GM23248 (cell line): ENCODE results near the gene CSTF1. TPM values are rescaled to one million over a fixed set of nuclear protein-coding genes. Genes with fewer than 3 reads are reported as not detected.

Experiments
- DNase-seq: peaks from one replicate; pipeline ENCODE4 v3.0.0-alpha.2; 2015
- H2AFZ ChIP-seq: fragments of 200-600 bp; sonication (generic); 2 replicates; pipeline ENCODE4 v1.6.1; 2016; ENCODE audit warnings: antibody characterized with exemption
- H3F3A ChIP-seq: fragments of 200-600 bp; sonication (generic); 2 replicates; pipeline ENCODE4 v1.6.1; 2016; ENCODE audit warnings: mild to moderate bottlenecking, antibody characterized with exemption, mixed run types; ENCODE audit not compliant: insufficient read depth
- H3K27ac ChIP-seq: fragments of 200-600 bp; sonication (generic); 2 replicates; pipeline ENCODE4 v1.5.1; 2016; ENCODE audit warnings: mild to moderate bottlenecking
- H3K27me3 ChIP-seq: fragments of 200-600 bp; sonication (generic); replicated peaks from 2 replicates; pipeline ENCODE4 v1.6.1; 2016; ENCODE audit warnings: mild to moderate bottlenecking; ENCODE audit not compliant: insufficient read depth
- H3K36me3 ChIP-seq: fragments of 200-600 bp; sonication (generic); 2 replicates; pipeline ENCODE4 v1.6.1; 2016; ENCODE audit warnings: low read depth, mild to moderate bottlenecking
- H3K4me1 ChIP-seq: fragments of 200-600 bp; sonication (generic); 2 replicates; pipeline ENCODE4 v1.6.1; 2016; ENCODE audit warnings: mild to moderate bottlenecking; ENCODE audit not compliant: insufficient read depth
- H3K4me2 ChIP-seq: fragments of 200-600 bp; sonication (generic); one replicate; pipeline ENCODE4 v1.6.1; 2016; ENCODE audit warnings: mild to moderate bottlenecking; ENCODE audit not compliant: unreplicated experiment
- H3K4me3 ChIP-seq: fragments of 200-600 bp; sonication (generic); 2 replicates; pipeline ENCODE4 v1.5.1; 2016; ENCODE audit warnings: mild to moderate bottlenecking
- H3K79me2 ChIP-seq: fragments of 200-600 bp; sonication (generic); 2 replicates; pipeline ENCODE4 v1.6.1; 2016; ENCODE audit warnings: mild to moderate bottlenecking; ENCODE audit not compliant: insufficient read depth
- H3K9ac ChIP-seq: fragments of 200-600 bp; sonication (generic); 2 replicates; pipeline ENCODE4 v1.6.1; 2016; ENCODE audit warnings: mild to moderate bottlenecking
- H3K9me2 ChIP-seq: fragments of 200-600 bp; sonication (generic); 2 replicates; pipeline ENCODE4 v1.6.1; 2016; ENCODE audit warnings: mixed run types, mild to moderate bottlenecking, moderate library complexity; ENCODE audit not compliant: insufficient read depth
- H3K9me3 ChIP-seq: fragments of 200-600 bp; sonication (generic); one replicate; pipeline ENCODE4 v1.6.1; 2017; ENCODE audit warnings: low read depth
- H4K20me1 ChIP-seq: fragments of 200-600 bp; sonication (generic); 2 replicates; pipeline ENCODE4 v1.6.0; 2016; ENCODE audit not compliant: insufficient read depth
- EZH2 ChIP-seq: fragments of 200-600 bp; sonication (generic); IDR thresholded peaks from 2 replicates; pipeline ENCODE4 v1.6.1; 2018; ENCODE audit warnings: antibody characterized with exemption, mild to moderate bottlenecking; ENCODE audit not compliant: insufficient read depth, poor library complexity, severe bottlenecking
- EZH2phosphoT487 ChIP-seq: fragments of 200-600 bp; sonication (generic); IDR thresholded peaks from 2 replicates; pipeline ENCODE4 v1.6.1; 2018; ENCODE audit warnings: antibody characterized with exemption, moderate library complexity, mild to moderate bottlenecking, low read depth; ENCODE audit not compliant: insufficient read depth
- WGBS, 2 experiments: methylation state at CpG; one replicate each; pipeline ENCODE4 v1.1.6; 2015 to 2017; ENCODE audit warnings: low lambda C conversion rate in 2 of 2, low coverage in 1 of 2; ENCODE audit errors: missing lambda C conversion rate in 2 of 2; 5-methylcytosine and 5-hydroxymethylcytosine counted together
- in situ Hi-C: fragments of 300-500 bp; cut with MboI; formaldehyde crosslinking; loops from 2 replicates; pipeline ENCODE4 v1.15.0; 2020
- polyA plus RNA-seq: library from polyadenylated mRNA; unstranded; fragments of >200 nt; fragmentation: Nextera tagmentation; extraction: Ambion mirVana; gene quantifications from 2 replicates; pipeline ENCODE4 v1.2.1, GENCODE V29; 2016
- total RNA-seq: library from RNA; depleted of rRNA; stranded (reverse); fragments of >200 nt; shearing (Covaris generic); gene quantifications from 2 replicates; pipeline ENCODE4 v1.2.3, GENCODE V29; 2014

Gene CSTF1
- total and polyA plus RNA-seq, 2 experiments from 2014 or later = 41.7 to 69.3 TPM

DNA sequence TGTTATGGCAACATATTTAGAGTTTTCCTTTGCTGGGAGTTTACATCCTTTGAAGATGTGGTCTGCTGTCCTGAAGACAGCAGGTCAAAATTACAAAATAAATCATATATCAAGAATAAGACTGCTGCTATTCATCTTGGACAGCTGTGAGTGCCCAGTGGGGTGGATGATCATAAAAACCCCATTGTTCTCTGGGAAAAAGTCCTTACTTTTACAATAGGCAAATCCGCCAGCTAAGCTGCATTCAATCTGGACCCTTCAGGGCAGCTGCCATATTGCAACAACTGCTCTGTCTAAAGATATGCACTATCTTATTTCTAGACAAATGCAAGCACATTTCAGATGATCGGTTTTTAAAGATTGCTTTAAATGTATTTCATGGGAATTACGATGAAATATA lies 39.0 kb downstream of the CSTF1 start:
- peaks cover 63% of the 10 kb centered on the region for H3K4me1 ChIP-seq
- no peaks in the 10 kb centered on the region for H3K9me2 ChIP-seq
- H3K9me3 ChIP-seq = no peaks in the 10 kb centered on the region
- DNase-seq = no peak
- no peak overlapping the region for H3K4me3 ChIP-seq
- H3F3A ChIP-seq = peaks cover 80% of the 10 kb centered on the region
- H3K27me3 ChIP-seq = no peaks in the 10 kb centered on the region
- in situ Hi-C loops = no loop called here
- WGBS, 2 experiments = 59 to 64% methylated on average over 3 of the region's 3 CpGs
- H3K9ac ChIP-seq = no peak overlapping the region
- TF ChIP-seq EZH2 (no peak), EZH2phosphoT487 (no peak)
- no peaks in the 10 kb centered on the region for H4K20me1 ChIP-seq
- no peaks in the 10 kb centered on the region for H3K36me3 ChIP-seq
- H2AFZ ChIP-seq = no peak overlapping the region
- H3K79me2 ChIP-seq = peaks cover 46% of the 10 kb centered on the region
- no peak overlapping the region for H3K4me2 ChIP-seq
- H3K27ac ChIP-seq = peak overlapping the region; percentile 97; the same call in 1 of the 2 replicates

DNA sequence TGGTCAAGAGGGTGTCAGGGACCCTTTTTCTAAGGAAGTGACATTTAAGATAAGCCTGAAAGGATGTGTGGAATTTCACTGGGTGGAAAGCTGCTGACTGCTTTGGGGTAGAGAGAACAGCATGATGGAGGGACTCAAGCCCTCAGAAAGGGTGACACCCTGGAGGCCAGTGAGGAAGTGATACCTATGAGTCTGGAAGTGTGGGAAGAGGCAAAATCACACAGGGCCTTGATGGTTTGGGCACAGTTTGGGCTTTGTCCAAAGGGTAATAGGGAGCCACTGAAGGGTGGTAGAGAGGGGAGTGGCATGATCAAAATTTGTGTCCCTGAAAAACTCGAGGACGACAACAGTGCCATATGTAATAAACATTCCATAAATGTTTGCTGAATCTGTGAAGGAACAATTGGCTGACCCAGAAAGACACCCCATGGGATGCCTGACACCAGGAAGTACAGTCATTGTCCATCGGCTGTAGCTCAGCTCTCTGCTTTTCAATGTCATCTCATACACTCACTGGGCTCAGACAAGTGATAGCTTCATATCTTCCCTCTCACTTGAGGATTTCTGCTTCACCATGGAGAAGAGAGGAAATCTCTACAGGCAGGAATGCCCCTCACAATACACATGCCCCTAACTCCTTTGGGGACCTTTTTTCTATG lies 40.9 kb downstream of the CSTF1 start:
- Histone ChIP-seq H3K9ac (peak overlapping the region; percentile 82), H3K36me3 (no peaks in the 10 kb centered on the region), H4K20me1 (no peaks in the 10 kb centered on the region), H3K27ac (peak overlapping the region; percentile 97), H3K9me2 (no peaks in the 10 kb centered on the region), H3K4me3 (no peak overlapping the region; the same call in 1 of the 2 replicates), H3K9me3 (no peaks in the 10 kb centered on the region), H3K79me2 (peaks cover 42% of the 10 kb centered on the region), H3K27me3 (no peaks in the 10 kb centered on the region), H3K4me1 (peaks cover 55% of the 10 kb centered on the region), H3F3A (peaks cover 75% of the 10 kb centered on the region), H2AFZ (0 out of 2 replicates have a peak overlapping the region, but pooled peaks have one; percentile 22), H3K4me2 (peak overlapping the region; percentile 54)
- in situ Hi-C loops = no loop called here
- DNase-seq = peak; percentile 79
- TF ChIP-seq EZH2 = no peak
- TF ChIP-seq EZH2phosphoT487 = no peak
- WGBS, 2 experiments = 2 to 3% methylated on average over 3 of the region's 3 CpGs

DNA sequence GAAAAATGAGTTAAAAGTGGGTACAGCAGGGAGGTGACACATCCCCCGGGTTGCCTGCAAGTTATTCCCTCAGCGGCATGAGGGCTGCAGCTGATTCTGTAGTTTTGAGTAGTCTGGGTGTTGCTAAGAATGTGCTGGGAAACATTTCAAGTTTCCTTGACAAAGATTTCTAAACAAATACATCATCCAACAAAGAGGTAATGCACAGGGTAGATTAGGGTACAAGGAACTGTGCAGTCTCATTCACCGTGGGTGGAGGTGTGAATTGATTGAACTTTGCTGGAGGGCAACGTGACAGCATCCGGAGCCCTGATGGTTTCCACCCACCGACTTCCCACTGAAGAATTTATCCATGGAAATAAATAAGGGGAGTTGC lies 41.4 kb downstream of the CSTF1 start:
- Histone ChIP-seq H3K79me2 (peaks cover 38% of the 10 kb centered on the region), H3K27me3 (no peaks in the 10 kb centered on the region), H3K4me1 (peaks cover 55% of the 10 kb centered on the region), H3K9me2 (no peaks in the 10 kb centered on the region), H3K36me3 (no peaks in the 10 kb centered on the region), H4K20me1 (no peaks in the 10 kb centered on the region), H3K4me2 (peak overlapping the region; percentile 54), H2AFZ (0 out of 2 replicates have a peak overlapping the region, but pooled peaks have one; percentile 22), H3K9me3 (no peaks in the 10 kb centered on the region), H3F3A (peaks cover 75% of the 10 kb centered on the region), H3K9ac (peak overlapping the region; percentile 82), H3K27ac (peak overlapping the region; percentile 97), H3K4me3 (no peak overlapping the region; the same call in 1 of the 2 replicates)
- peak; percentile 94 for DNase-seq
- 0 to 1% methylated on average over 6 of the region's 6 CpGs for WGBS, 2 experiments
- no peak for TF ChIP-seq EZH2phosphoT487
- TF ChIP-seq EZH2 = no peak
- in situ Hi-C loops = no loop called here

DNA sequence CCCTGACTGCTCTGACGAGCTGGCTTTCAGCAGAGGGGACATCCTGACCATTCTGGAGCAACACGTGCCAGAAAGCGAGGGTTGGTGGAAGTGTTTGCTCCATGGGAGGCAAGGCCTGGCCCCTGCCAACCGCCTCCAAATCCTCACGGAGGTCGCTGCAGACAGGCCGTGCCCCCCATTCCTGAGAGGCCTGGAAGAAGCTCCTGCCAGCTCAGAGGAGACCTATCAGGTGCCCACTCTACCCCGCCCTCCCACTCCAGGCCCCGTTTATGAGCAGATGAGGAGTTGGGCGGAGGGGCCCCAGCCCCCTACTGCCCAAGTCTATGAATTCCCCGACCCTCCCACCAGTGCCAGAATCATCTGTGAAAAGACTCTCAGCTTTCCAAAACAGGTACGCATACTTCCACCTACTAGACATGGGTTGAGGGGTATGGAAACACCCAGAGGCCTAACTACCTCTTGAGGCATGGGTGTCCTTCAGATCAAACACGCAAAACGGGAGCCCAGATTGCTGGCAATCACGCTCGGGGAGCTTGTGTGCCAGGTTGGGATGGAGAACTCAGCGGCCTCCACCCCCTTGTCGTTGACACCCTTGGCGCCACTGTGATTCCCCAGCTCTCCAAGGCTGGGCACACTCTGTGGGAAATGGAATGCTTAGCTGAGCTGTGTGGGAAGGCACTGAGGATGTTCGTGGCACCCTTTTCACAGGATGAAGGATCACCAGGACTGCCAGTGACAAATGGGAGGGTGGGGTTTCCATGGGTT lies 44.9 kb downstream of the CSTF1 start:
- Histone ChIP-seq H3K27me3 (no peaks in the 10 kb centered on the region), H3K9me2 (no peaks in the 10 kb centered on the region), H3K4me3 (no peak overlapping the region), H3K4me2 (no peak overlapping the region), H3K4me1 (peaks cover 66% of the 10 kb centered on the region), H3K9ac (no peak overlapping the region), H3K79me2 (peaks cover 27% of the 10 kb centered on the region), H3K9me3 (no peaks in the 10 kb centered on the region), H3K27ac (peak overlapping the region; percentile 90), H3F3A (peaks cover 69% of the 10 kb centered on the region), H3K36me3 (no peaks in the 10 kb centered on the region), H4K20me1 (no peaks in the 10 kb centered on the region), H2AFZ (no peak overlapping the region)
- no peak for DNase-seq
- WGBS, 2 experiments = 90 to 91% methylated on average over 20 of the region's 20 CpGs
- TF ChIP-seq EZH2 (no peak), EZH2phosphoT487 (no peak)
- in situ Hi-C loops = no loop called here
